DMS114 treated with DMSO at 0.1 percent for 48 hours (cell line): Measurements from ENCODE around the gene SNED1.
"Not testable (repeated sequence)": the region's sequence is repeated elsewhere in the genome, so short reads cannot be mapped to it uniquely, and the experiment has no call there.

Experiments
- DNase-seq: peaks from one replicate; lab custom pipeline; 2025; ENCODE audit not compliant: unreplicated experiment; lab: John Stamatoyannopoulos, UW

The SNED1 gene

DNA sequence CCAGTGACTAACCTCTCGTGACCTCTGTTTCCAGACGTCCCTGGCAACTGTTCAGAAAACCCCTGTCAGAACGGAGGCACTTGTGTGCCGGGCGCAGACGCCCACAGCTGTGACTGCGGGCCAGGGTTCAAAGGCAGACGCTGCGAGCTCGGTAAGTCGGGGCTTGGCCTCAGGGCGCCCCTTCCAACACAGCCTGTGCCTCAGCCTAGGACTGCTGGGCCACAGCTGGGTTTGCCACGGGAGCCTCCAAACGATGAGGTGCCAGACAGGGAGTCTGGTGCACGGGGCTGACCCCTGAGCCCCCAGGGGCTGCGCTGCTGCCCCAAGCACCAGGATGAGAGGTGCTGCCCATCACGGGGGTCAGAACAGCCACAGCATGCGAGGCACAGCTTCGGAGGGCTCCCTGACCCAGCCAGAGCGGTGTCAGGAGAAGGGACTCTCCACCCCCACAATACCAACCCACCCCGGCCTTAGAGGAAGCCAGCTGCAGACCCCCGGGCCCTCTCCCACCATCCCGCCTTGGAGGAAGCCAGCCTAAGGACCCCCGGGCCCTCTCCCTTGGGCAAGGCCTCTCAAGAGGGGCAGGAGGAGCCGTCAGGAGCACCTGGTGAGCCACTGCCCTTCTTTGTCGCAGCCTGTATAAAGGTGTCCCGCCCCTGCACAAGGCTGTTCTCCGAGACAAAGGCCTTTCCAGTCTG lies 83.4 kb downstream of the SNED1 start:
- no peak for DNase-seq

DNA sequence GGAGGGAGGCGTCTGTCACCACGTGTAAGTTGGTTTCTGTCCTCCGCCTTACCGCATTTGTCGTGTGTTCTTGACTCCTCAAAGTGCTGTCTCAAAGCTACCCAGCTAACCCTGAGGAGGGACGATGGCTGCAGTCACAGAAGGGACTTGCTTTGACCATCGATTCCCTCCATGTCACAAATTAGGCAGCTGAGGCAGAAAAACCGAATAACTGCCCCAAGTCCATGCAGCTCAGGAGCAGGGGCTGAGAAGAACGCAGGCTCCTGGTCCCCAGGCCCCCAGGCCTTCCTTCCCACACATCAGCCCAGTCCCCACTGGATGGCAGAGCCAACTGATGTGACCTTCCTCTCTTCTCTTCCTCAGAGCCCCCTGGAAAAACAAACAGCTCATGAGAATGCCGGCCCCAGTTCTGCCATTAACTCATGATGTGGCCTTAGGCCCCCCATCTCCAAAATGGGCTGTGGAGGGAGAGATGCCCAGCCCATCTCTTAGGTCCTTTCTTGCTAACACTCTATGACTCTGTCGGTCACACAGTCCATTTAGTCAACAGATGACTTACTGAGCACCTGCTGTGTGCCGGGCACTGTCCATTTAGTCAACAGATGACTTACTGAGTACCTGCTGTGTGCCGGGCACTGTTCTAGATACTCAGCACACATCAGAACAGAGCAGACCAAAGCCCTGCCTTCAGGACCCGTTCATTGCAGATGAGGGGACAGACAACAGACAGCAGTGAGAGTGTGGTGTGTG lies 84.1 kb downstream of the SNED1 start:
- no peak for DNase-seq

DNA sequence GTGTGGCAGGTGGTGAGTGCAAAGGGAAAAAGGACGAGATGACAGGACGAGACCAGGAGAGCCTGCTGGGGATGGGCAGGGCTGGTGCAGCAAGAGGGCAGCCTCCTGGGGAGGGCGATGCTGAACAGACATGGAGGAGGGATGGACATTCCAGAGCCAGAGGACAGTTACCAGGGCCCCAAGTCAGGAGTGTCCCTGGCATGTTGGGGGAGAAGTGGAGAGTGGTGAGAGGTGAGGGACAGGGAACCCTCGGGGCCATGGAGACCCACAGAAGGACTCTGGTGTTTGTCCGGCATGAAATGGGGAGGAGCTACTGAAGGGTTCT lies 84.6 kb downstream of the SNED1 start:
- no peak for DNase-seq

DNA sequence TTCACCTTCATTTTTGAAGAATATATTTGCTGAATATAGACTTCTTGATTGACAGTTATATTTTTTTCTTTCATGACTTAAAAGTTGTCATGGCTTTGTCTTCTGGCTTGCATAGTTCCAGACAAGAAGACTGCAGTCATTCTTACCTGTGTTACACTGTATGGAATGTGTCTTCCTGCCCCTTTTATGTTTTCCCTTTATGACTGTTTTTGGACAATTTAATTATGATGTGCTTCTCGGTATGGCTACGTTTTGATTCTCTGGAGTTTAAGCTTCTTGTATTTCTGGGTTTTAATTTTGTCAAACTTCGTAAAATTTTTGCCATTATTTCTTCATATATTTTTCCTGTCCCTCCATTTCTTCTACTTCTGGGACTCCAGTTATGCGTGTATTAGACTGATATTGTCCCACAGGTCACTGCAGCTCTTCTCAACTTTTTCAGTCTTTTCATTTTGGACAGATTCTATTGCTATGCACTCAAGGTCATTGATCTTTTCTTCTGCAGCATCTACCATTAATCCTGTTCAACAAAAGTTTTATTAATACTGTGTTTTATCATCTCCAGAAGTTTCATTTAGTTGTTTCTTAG lies 86.5 kb downstream of the SNED1 start:
- DNase-seq: no peak

DNA sequence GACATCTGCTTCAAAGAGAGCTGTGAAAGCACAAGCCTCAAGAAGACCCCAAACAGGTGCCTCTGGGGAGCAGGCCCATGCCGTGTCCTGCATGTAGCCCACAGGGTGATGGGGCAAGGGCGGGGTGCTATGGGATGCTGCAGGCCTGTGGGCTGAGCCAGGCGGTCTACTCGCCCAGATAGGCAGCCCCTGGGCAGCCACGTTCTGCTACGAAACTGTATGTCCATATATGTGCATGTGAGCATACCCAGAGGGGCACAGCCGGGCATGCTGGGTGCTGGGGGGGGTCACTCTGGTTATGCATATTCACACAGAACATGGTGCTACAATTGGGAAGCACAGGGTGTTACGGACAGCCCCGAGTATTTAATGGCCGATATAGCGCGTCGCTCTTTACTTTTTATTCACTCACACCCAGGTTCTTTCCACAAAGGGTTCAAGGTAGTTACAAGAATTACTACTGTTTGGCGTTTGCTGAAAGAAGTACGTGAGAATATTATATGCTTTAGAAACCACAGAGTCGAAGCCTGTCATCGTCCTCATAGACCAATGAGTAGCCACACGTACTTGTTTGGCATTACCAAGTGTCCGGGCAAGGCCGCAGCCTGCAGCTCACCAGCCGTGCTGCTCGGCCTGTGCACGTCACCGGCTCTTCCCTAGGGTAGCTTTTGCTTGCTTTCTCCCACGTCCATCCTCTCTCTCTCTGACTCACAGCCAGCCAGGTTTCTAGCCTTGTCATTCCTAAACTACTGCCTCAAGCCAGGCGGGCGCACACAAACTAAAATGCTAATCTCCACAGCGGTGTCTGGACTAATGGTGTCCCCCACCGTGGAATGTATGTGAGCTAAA lies 89.2 kb downstream of the SNED1 start:
- DNase-seq: no peak

DNA sequence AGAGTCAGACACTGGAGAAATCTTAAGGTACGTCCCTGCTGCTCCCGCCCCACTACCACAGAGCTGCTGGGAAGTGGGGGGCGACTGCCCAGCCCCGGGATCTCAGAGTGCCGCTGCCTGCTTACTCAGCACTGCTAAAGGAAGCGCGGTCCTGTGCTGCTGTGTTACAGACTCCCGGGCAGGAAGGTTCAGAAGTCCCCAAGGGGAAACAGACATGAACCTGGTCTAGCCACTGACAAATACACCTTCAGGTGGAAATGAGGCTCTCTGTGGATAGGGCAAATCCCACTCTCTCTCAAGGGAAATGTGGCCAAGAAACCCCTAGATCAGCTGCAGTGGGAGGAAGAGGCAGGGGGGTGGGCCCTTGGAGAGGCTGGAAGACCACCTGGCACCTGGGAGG lies 90.0 kb downstream of the SNED1 start:
- no peak for DNase-seq

DNA sequence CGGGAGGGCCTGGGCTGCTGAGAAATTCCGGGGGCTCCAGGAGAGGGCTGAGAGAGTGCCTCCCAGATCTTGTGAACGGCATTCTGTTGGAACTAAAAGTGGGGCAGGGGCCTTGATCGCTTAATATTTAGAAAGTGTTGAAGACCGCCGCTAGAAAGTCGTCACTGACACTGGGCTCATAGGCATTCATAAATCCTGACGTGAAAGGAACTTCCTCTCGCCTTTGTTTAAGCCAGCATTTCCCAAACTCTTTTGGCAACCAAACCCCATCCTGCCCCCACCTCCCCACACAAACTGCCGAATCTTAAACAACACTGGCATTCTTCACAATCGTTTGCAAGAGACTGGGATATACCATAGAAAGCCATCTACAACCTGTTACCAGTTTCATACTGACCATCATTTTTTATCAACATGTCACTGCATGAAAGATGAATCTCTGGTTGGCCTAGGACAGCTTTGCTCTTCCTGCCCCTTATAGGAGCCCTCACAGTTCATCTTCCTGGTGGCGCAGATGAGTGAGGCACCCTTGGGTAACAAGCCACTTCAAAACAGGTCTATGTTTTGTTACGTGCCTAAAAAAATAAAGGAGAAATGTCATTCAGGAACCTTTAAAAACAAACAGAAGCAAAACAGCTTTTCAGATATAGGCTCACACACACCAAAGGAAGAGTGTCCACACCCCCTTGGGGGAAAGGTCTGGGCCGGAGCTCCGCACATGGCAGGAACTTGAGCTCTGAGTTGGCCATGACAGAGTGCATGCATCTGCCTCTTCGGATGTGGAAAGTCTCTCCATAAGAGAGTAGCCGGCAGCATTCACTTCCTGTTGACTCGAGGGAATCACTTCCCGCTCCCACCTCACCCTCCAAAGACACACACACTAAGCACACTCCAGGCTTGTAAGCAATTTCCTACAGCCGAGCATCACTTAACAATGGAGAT lies 90.6 kb downstream of the SNED1 start:
- DNase-seq: no peak

DNA sequence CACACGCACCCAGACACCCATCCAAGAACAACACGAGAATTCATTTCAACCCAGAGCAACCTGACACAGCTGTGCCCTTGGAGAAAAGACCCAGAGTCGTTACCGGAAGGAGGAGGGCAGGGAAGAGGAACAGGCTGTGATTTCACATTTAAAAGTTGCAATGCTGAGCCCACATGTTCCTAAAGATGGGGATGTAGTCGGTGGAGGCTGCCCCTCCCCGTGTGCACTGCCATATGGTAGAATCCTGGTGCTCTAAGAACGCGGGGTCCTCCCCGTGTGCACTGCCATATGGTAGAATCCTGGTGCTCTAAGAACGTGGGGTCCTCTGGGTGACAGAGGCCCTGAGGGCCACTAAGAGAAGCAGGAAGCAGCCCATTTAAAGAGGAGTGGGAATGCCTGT lies 92.8 kb downstream of the SNED1 start:
- DNase-seq: no peak

DNA sequence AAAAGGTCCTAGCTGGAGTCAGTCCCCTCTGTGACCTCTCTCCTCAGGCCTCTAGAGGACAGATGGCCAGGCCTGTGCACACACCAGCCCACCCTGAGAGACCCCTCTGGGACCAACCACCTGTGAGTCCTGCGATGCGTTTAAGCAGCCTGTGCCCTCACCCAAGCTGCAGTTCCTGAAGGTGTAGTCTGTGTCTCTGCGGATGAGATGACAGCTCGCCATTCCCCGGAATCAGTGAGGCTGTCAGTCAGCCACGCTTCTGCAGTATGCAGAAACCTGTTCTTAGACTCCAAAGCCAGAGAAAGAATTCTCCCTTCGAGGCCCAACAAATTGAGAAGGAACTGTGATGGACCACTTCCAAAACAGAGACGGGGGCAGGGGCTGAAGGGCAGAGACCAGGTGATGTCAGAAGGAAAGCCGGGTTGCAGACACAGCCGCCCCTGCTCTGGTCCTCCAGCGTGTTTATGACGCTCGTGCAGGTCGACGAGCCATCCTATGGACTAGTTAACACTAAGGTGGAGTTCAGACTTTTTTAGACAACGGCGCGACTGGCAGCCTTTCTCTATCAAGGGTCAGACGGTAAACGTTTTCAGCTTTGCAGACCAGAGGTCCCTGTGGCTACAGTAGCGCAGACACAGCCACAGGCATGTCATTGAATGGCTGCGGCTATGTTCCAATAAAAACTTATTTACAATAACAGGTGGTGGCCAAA lies 93.5 kb downstream of the SNED1 start:
- no peak for DNase-seq

DNA sequence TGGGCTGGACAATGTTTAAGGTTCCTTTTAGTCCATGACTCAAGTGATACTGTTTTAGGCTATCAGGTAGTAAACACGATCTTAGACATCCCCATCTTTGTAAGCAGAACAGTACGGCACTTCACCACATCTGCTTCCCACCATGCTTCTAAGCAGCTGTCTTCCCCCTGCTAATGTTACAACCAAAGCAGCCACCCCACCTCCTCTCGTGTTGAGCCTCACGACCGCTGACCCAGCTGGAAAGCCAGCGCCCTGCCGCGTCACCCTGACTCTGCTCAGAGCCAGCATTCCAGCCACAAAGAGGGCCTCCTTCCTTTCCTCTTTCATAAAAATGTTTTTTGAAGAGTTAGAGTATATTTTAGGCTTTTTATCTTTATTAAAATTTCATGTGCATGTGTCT lies 94.3 kb downstream of the SNED1 start:
- no peak for DNase-seq

DNA sequence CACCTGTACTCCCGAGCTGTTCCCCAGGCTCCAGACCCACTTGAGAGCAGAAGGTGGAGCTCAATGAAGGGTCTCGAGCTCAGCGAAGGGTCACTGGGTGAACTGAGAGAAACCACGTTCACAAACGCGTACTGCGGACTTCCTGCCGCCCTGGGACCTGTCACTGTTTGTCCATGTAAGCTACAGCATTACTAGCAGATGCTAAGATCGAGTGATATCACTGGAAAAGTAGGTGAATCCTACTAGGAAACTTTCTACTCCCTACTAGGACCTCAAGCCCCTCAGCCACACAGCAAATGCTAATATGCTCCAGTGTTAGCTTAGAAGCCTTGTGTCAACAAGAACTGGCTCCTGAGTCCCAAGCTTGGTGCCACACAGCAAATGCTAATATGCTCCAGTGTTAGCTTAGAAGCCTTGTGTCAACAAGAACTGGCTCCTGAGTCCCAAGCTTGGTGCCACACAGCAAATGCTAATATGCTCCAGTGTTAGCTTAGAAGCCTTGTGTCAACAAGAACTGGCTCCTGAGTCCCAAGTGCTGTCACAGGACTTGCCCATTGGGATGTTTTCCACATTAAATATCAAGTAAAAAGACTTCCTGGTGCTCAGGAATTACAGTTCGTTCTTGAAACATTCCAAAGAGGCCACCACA lies 94.8 kb downstream of the SNED1 start:
- not testable (repeated sequence) for DNase-seq

DNA sequence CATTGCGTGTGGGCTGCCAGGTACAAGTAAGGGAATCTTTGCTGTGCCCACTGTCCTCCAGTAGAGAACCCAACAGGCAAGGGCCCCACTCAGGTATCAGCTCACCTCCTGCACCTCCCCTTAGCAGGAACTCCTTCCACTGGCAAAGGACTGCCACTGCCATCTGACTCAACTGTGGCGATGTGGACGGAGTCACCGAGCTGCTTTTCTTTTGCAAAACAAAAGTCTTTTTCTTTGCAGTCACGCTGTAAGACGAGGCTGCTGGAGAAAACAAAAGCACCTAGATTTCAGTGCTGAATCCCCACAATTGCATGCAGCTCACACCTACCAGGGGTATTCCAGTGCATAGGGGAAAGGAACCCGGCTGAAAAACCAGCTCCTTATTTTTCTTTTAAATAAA lies 95.8 kb downstream of the SNED1 start:
- DNase-seq: no peak

DNA sequence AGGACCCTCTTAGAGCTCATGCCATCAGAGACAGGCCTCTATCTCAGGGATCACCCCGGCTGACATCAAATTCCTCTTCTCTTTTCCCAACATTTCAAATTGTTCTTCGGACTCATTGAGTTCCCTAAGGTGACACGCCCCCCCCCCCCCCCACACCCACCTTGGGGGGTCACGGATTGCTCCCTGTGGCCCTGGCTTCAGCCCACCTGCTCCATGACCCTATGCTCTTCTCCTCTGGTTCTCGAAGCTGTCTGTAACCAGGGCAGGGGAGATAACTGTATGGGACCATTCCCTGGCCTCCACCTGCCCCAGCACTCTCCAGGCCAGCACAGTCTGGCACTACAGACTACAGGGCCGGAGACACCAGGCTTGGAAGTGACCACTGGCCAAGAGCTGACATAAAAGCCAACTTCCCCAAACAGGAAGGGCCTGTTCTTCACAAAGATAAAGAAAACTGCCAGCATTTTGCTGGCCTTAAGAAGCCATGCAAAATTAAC lies 96.6 kb downstream of the SNED1 start:
- no peak for DNase-seq

DNA sequence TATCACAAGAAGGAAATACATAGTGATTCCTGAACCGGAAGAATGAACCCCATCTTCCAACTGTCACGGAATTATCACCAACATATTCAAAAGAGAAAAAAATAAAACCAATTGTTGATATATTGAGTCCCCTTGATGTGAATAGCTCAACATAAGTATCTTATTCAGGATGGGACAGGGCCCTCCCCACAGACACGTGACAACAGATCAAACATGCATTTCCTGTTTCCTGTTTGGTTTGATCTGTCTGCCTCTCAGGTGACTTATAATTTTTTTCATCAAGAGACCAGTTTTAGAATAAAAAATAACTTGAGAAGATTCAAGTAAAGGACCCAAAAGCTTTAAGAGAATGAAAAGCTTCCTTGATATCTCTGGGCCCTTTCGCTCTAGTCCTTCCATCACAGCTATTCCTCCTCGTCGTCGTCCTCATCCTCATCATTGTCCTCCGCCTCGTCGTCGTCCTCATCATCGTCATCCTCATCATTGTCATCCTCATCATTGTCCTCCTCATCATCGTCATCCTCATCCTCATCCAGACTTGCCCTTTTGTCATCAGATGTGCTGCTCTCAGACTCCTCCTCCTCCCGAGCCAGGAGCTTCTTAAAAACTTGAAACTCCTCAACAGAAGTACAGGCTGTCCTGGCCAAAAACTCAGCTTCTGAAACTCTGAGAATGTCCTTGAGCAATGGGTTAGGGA lies 97.3 kb downstream of the SNED1 start:
- DNase-seq: no peak

DNA sequence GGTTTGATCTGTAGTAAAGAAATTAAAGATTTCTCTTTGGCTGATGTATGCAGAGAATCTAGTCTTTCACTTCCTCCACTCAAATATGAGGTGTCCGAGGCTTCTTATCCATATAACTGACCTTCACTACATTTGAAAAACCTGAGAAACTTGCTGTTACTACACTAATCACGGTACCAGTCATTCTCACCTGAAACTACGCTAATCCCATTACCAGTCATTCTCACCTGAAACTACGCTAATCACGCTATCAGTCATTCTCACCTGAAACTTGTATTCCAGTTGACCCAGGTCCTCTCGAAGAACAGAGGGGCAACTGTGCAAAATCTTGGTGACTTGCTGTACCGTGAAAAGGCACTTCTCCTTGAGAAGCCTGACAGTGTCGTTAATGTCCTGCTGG lies 98.6 kb downstream of the SNED1 start:
- DNase-seq: no peak

DNA sequence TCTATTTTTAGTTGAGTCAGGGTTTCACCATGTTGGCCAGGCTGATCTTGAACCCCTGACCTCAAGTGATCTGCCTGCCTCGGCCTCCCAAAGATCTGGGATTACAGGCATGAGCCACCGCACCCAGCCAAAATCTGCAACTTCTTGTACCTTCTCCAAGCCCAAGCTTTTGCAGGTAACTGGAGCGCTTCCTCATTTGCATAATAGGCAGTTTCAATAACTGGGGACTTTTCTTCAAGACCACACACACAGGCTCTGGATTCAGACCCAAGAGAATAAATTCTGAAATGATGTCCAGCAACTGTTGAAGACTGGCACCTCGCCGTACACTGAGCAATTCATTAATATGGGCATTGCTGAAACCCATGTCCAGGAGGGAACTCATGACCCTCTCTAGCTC lies 100.8 kb downstream of the SNED1 start:
- DNase-seq: no peak

DNA sequence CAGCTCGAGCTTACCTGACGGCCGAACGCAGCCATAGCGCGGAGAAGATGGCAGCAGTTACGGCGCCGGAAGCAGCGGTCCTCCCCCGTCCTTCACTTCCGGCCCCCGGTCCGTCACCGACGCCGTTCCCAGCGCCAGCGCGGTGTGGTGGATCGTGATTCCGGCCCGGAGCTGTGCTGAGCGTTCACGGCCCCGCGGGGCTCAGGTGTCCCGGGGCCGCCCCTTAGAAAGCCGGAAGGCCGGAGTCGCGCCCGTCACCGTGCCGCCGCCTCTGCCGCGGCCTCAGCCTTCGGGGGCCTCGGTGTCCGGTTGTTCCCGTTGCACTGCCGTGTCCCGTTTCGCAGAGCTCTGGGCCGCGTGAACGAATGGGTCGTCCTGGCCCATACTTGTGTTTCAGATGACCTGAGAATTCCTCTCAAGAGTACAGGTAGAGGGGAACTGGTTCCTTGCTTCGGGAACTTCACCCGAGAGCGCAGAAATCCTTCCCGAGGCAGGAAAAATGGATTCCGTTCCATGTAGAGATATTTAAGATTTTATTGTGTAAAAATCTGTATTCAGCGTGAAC lies 103.9 kb downstream of the SNED1 start, which contains the start of gene MTERF4:
MTERF4 (minus strand) TSS at position 49 of the 565 bp plus-strand sequence; CDS start at position 35, 14 bp downstream.
- peak; percentile 64 for DNase-seq

DNA sequence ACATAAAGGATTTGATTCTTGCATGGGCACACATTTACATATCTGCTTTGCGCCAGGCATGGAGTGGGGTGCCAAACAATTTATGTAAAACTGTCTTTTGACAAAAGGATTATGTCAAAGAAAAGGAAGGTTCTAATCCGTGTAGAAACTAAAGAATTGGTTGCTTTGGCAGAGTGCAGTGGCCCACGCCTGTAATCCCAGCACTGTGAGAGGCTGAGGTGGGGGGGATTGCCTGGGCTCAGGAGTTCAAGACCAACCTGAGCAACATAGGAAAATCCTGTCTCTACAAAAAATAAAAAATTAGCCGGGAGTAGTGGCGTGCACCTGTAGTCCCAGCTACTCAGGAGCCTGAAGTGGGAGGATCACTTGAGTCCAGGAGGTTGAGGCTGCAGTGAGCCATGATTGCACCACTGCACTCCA lies 104.8 kb downstream of the SNED1 start:
- no peak for DNase-seq
